Kidney (tissue), 14 donors: Measurements from ENCODE around the gene POLR1E. TPM values are rescaled to one million over a fixed set of nuclear protein-coding genes. Genes with fewer than 3 reads are reported as not detected.
"Not testable (repeated sequence)": the region's sequence is repeated elsewhere in the genome, so short reads cannot be mapped to it uniquely, and the experiment has no call there.

Experiments used
- DNase-seq, 5 donors: peaks; one replicate each; pipeline ENCODE4 v3.0.0-alpha.2; 2013 to 2020
- FAIRE-seq: peaks from 2 replicates; lab custom pipeline; 2012; peaks lifted over from hg19 to GRCh38; lab: Jason Lieb, UNC
- H3K27ac ChIP-seq, 2 donors: one replicate each; pipeline ENCODE4 v1.7.0; 2013; ENCODE audit warnings: low read depth in 2 of 2, low read length in 2 of 2, inconsistent platforms in 1 of 2
- H3K27me3 ChIP-seq: one replicate; pipeline ENCODE4 v1.7.1; 2013; ENCODE audit warnings: low read length, inconsistent platforms; ENCODE audit not compliant: control insufficient read depth, insufficient read depth
- H3K36me3 ChIP-seq, 3 donors: one replicate each; pipeline versions ENCODE4 v1.7.0 to v1.7.1; 2013; ENCODE audit warnings: low read length in 3 of 3, control low read depth in 1 of 3, inconsistent platforms in 1 of 3; ENCODE audit not compliant: insufficient read depth in 3 of 3, control insufficient read depth in 2 of 3
- H3K4me1 ChIP-seq, 3 donors: one replicate each; pipeline versions ENCODE4 v1.7.0 to v1.7.1; 2013; ENCODE audit warnings: low read length in 3 of 3, inconsistent platforms in 1 of 3, low read depth in 1 of 3; ENCODE audit not compliant: control insufficient read depth in 2 of 3, insufficient read depth in 2 of 3
- H3K4me3 ChIP-seq, 3 donors: one replicate each; pipeline versions ENCODE4 v1.7.0 to v1.8.1; 2013; ENCODE audit warnings: low read length in 3 of 3, control low read depth in 1 of 3, inconsistent platforms in 1 of 3
- H3K9ac ChIP-seq, 3 donors: one replicate each; pipeline versions ENCODE4 v1.7.0 to v1.7.1; 2013; ENCODE audit warnings: low read length in 3 of 3, control low read depth in 1 of 3, inconsistent platforms in 1 of 3
- H3K9me3 ChIP-seq, 3 donors: one replicate each; pipeline versions ENCODE4 v1.7.0 to v1.7.1; 2013; ENCODE audit warnings: low read length in 3 of 3, control low read depth in 1 of 3, inconsistent platforms in 1 of 3; ENCODE audit not compliant: control insufficient read depth in 2 of 3, insufficient read depth in 1 of 3
- intact Hi-C: fragments of 100-400 bp; cut with DNase I; formaldehyde crosslinking; loops from one replicate; pipeline ENCODE4 v1.11.1; 2022
- polyA plus RNA-seq: library from polyadenylated mRNA; stranded (reverse); fragments of 350-450 nt; fragmentation: Illumina TruSeq; extraction: RNeasy Lipid Tissue Mini Kit (QIAGEN cat#74804); gene quantifications from one replicate; pipeline ENCODE4 v1.2.3, GENCODE V29; 2014; ENCODE audit warnings: low read depth, low replicate concordance; ENCODE audit not compliant: insufficient read depth
- total RNA-seq: library from RNA; stranded (reverse); fragmentation: NEBNext Ultra II Directional; extraction: Animal tissue kit (Norgen Biotek cat#: 25700); gene quantifications from one replicate; pipeline ENCODE4 v1.2.1, GENCODE V29; 2021
- TF ChIP-seq, protein P1 (sequence below): IDR thresholded peaks from 3 replicates; pipeline ENCODE4 v1.5.1; 2012; ENCODE audit warnings: mild to moderate bottlenecking, moderate library complexity, borderline replicate concordance; ENCODE audit not compliant: insufficient read depth; ENCODE audit errors: extremely low read depth
- donor health status: control.
- donor health status: control.
- donor health status: control.
- donor health status: control.
- donor health status: control.
- donor health status: DM: yes; HTN: yes; CAD: no.
- donor health status: Normal renal cell carcinoma (clear cell type).

The POLR1E gene
- total and polyA plus RNA-seq, 2 donors from 2014 or later, result 8.2 to 17.2 TPM

DNA sequence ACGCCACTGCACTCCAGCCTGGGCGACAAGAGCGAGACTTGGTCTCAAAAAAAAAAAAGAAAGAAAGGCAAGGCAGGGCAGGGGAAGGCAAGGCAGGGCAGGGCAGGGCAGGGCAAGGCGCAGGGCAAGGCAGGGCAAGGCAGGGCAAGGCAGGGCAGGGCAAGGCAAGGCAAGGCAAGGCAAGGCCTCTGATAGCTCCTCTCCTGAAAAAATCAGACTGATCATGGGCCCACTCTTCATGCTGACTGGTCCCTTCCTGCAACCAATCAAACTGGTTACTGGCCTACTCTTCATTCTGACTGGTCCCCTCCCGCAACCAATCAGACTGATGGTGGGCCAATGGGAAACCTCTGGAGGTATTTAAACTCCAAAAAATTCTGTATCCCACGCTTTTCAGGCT, 17.1 kb upstream of the POLR1E start:
- DNase-seq (no peak), FAIRE-seq (no peak)
- no peaks in the 10 kb centered on the region for H3K36me3 ChIP-seq
- no peak overlapping the region for H3K27ac ChIP-seq
- H3K9me3 ChIP-seq, result no peaks in the 10 kb centered on the region
- intact Hi-C loops, result no loop called here
- no peak overlapping the region for H3K9ac ChIP-seq
- no peak overlapping the region for H3K4me3 ChIP-seq
- H3K27me3 ChIP-seq, result no peaks in the 10 kb centered on the region
- H3K4me1 ChIP-seq, result peaks cover 2 to 7% (median 3%) of the 10 kb centered on the region in 3 donors
- TF ChIP-seq, protein P1, sequence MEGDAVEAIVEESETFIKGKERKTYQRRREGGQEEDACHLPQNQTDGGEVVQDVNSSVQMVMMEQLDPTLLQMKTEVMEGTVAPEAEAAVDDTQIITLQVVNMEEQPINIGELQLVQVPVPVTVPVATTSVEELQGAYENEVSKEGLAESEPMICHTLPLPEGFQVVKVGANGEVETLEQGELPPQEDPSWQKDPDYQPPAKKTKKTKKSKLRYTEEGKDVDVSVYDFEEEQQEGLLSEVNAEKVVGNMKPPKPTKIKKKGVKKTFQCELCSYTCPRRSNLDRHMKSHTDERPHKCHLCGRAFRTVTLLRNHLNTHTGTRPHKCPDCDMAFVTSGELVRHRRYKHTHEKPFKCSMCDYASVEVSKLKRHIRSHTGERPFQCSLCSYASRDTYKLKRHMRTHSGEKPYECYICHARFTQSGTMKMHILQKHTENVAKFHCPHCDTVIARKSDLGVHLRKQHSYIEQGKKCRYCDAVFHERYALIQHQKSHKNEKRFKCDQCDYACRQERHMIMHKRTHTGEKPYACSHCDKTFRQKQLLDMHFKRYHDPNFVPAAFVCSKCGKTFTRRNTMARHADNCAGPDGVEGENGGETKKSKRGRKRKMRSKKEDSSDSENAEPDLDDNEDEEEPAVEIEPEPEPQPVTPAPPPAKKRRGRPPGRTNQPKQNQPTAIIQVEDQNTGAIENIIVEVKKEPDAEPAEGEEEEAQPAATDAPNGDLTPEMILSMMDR, result no peak

DNA sequence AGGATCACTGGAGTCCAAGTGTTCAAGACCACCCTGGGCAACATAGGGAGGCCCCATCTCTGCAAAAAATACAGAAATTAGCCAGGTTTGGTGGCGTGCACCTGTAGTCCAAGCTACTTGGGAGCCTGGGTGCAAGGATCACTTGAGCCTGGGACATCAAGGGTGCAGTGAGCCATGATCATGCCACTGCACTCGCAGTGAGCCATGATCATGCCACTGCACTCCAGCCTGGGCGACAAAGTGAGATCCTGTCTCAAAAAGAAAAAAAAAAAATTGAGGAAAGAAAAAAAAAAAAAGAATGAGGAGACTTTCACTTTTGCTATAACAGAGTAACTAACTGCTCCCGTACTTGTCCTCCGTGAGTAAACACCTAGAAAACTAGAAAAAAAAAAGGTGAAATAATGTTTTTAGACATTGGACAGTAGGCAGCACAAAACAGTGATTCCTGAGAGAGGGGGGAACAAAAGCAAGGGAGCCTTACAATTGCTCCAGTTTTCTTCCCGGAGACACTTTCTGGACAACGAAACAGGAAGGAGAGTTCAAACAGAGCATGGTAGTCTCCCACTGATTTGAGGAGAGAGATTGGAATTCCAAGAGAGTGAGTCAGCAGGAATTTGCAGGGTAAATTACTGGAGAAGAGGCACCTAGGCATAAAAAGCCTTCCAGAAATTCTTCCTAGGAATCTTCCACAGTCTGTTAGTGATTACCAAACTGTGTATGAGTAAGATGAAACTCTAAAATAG, 13.6 kb upstream of the POLR1E start:
- TF ChIP-seq, protein P1, result no peak
- Histone ChIP-seq H3K36me3 (no peaks in the 10 kb centered on the region), H3K9me3 (no peaks in the 10 kb centered on the region), H3K27me3 (no peaks in the 10 kb centered on the region), H3K4me3 (peak overlapping the region; percentile 57 to 73 (median 72)), H3K4me1 (no peaks in the 10 kb centered on the region), H3K27ac (peak overlapping the region; percentile 60 to 86), H3K9ac (peak overlapping the region; percentile 17 to 42 (median 24))
- intact Hi-C loops, result no loop called here
- DNase-seq, result peak in 3 of 5 donors; percentile 28 to 90 (median 82)
- FAIRE-seq, result peak; percentile 68

DNA sequence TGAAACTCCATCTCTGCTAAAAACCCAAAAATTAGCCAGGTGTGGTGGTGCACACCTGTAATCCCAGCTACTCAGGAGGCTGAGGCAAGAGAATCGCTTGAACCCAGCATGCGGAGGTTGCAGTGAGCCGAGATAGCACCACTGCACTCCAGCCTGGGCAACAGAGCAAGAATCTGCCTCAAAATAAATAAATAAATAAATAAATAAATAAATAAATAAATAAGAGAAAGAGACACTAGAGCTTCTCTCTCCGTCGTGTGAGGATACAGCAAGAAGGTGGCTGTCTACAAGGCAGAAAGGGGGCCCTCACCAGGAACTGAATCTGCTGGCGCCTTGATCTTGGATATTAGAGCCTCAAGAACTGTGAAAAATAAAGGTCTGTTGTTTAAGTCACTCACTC, 11.8 kb upstream of the POLR1E start:
- H3K9ac ChIP-seq, H3K4me1 ChIP-seq, H3K27me3 ChIP-seq, H3K27ac ChIP-seq, H3K36me3 ChIP-seq, intact Hi-C loops, H3K4me3 ChIP-seq, FAIRE-seq, H3K9me3 ChIP-seq, DNase-seq: not testable (repeated sequence)

DNA sequence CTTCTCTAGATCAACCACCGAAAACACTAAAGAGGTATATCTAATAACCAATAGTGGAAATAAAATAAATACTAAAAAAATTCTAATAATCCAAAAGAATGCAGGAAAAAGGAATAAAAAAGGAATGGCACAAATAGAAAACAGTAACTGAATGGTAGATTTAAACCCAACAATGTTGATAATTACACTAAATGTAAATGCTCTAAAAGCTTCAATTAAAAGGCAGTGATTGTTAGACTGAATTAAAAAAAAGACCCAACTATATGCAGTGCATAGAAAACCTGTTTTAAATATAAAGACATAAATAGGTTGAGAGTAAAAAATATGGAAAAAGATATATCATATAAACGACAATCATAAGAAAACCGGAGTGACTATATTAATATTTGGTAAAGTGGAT, 11.3 kb upstream of the POLR1E start:
- Histone ChIP-seq H3K4me1 (no peaks in the 10 kb centered on the region), H3K36me3 (no peaks in the 10 kb centered on the region), H3K27ac (no peak overlapping the region), H3K4me3 (no peak overlapping the region), H3K27me3 (no peaks in the 10 kb centered on the region), H3K9ac (no peak overlapping the region), H3K9me3 (no peaks in the 10 kb centered on the region)
- DNase-seq (no peak), FAIRE-seq (no peak)
- TF ChIP-seq, protein P1, result no peak
- intact Hi-C loops, result no loop called here
